CD14-positive monocyte (primary cell): ENCODE results near the gene TMEM135. TPM values are rescaled to one million over a fixed set of nuclear protein-coding genes. Genes with fewer than 3 reads are reported as not detected.

Experiments used
- DNase-seq, 3 donors: peaks; one replicate each; pipeline ENCODE4 v3.0.0-alpha.2; 2011 to 2022
- H2AFZ ChIP-seq: 2 replicates; pipeline ENCODE4 v1.6.0; 2012; ENCODE audit warnings: mild to moderate bottlenecking, low read depth, low read length, inconsistent platforms; ENCODE audit not compliant: insufficient read depth, poor library complexity, severe bottlenecking
- H3K27ac ChIP-seq, 2 donors: 1 replicate in 1 of 2; 2 replicates in 1 of 2; pipeline ENCODE4 v1.5.1; 2012 to 2013; ENCODE audit warnings: low read length in 2 of 2, control low read depth in 1 of 2, inconsistent platforms in 1 of 2, low read depth in 1 of 2, mild to moderate bottlenecking in 1 of 2
- H3K27me3 ChIP-seq, 2 donors: one replicate each; pipeline versions ENCODE4 v1.6.0 to v1.6.1; 2011 to 2013; ENCODE audit warnings: low read length in 2 of 2; ENCODE audit not compliant: control insufficient read depth in 2 of 2, insufficient read depth in 2 of 2
- H3K36me3 ChIP-seq, 2 donors: replicated peaks in 1 of 2; 1 replicate in 1 of 2; 2 replicates in 1 of 2; pipeline versions ENCODE4 v1.5.1 to v1.6.1; 2012 to 2013; ENCODE audit warnings: low read length in 2 of 2, control low read depth in 1 of 2, inconsistent platforms in 1 of 2, mild to moderate bottlenecking in 1 of 2; ENCODE audit not compliant: insufficient read depth in 2 of 2, control insufficient read depth in 1 of 2
- H3K4me1 ChIP-seq, 2 donors: 1 replicate in 1 of 2; 2 replicates in 1 of 2; pipeline versions ENCODE4 v1.5.1 to v1.6.1; 2012 to 2013; ENCODE audit warnings: low read length in 2 of 2, control low read depth in 1 of 2, inconsistent platforms in 1 of 2, mild to moderate bottlenecking in 1 of 2, moderate library complexity in 1 of 2; ENCODE audit not compliant: insufficient read depth in 2 of 2, control insufficient read depth in 1 of 2
- H3K4me2 ChIP-seq: replicated peaks from 2 replicates; pipeline ENCODE3; 2012; ENCODE audit warnings: low read length, moderate library complexity, mild to moderate bottlenecking; ENCODE audit not compliant: poor library complexity, severe bottlenecking; ENCODE audit errors: extremely low read depth
- H3K4me3 ChIP-seq, 3 experiments: fragments of 200-600 bp in 1 of 3; sonication (generic) in 1 of 3; replicated peaks in 1 of 3; 1 replicate in 2 of 3; 2 replicates in 1 of 3; pipeline ENCODE4 v1.5.1; 2011 to 2013; ENCODE audit warnings: low read length in 3 of 3, mild to moderate bottlenecking in 3 of 3, control low read depth in 2 of 3, low read depth in 2 of 3, inconsistent platforms in 1 of 3, moderate library complexity in 1 of 3
- H3K79me2 ChIP-seq: 2 replicates; pipeline ENCODE4 v1.6.0; 2012; ENCODE audit warnings: mild to moderate bottlenecking, control low read depth, inconsistent platforms, low read length, moderate library complexity; ENCODE audit not compliant: insufficient read depth
- H3K9ac ChIP-seq: 2 replicates; pipeline ENCODE4 v1.6.0; 2017; ENCODE audit warnings: low read length, mild to moderate bottlenecking; ENCODE audit not compliant: insufficient read depth, poor library complexity, severe bottlenecking
- H3K9me3 ChIP-seq, 2 donors: replicated peaks in 1 of 2; 1 replicate in 1 of 2; 2 replicates in 1 of 2; pipeline versions ENCODE4 v1.5.1 to v1.6.1; 2012 to 2013; ENCODE audit warnings: low read length in 2 of 2, control low read depth in 1 of 2; ENCODE audit not compliant: control insufficient read depth in 1 of 2, insufficient read depth in 1 of 2
- H4K20me1 ChIP-seq: 2 replicates; pipeline ENCODE4 v1.6.0; 2012; ENCODE audit warnings: mild to moderate bottlenecking, low read length, control low read depth, moderate library complexity; ENCODE audit not compliant: insufficient read depth
- H3K27ac Mint-ChIP-seq, 7 donors: one replicate each; pipeline ENCODE4 v1.8.0; 2020; ENCODE audit warnings: mild to moderate bottlenecking in 7 of 7, mixed read lengths in 7 of 7, moderate library complexity in 6 of 7, inconsistent platforms in 2 of 7
- H3K27me3 Mint-ChIP-seq, 3 donors: one replicate each; pipeline ENCODE4 v1.8.0; 2021 to 2022; ENCODE audit warnings: low read depth in 3 of 3, mild to moderate bottlenecking in 3 of 3, mixed read lengths in 3 of 3, moderate library complexity in 3 of 3, inconsistent platforms in 1 of 3
- H3K36me3 Mint-ChIP-seq, 2 donors: one replicate each; pipeline ENCODE4 v1.8.0; 2020; ENCODE audit warnings: mixed read lengths in 2 of 2, inconsistent platforms in 1 of 2, mild to moderate bottlenecking in 1 of 2
- H3K4me1 Mint-ChIP-seq: one replicate; pipeline ENCODE4 v1.8.0; 2020; ENCODE audit warnings: mild to moderate bottlenecking, mixed read lengths
- H3K4me3 Mint-ChIP-seq, 2 donors: one replicate each; pipeline ENCODE4 v1.8.0; 2020; ENCODE audit warnings: mild to moderate bottlenecking in 2 of 2, mixed read lengths in 2 of 2, moderate library complexity in 1 of 2
- H3K9me3 Mint-ChIP-seq, 7 donors: one replicate each; pipeline ENCODE4 v1.8.0; 2020 to 2022; ENCODE audit warnings: mixed read lengths in 7 of 7, mild to moderate bottlenecking in 6 of 7, moderate library complexity in 6 of 7, inconsistent platforms in 2 of 7
- WGBS: methylation state at CpG from one replicate; pipeline ENCODE4 v1.1.5; 2013; ENCODE audit warnings: missing lambda C conversion rate; ENCODE audit not compliant: insufficient coverage; 5-methylcytosine and 5-hydroxymethylcytosine counted together
- intact Hi-C, 2 donors: fragments of 100-400 bp; cut with micrococcal nuclease; formaldehyde crosslinking; loops; one replicate each; pipeline versions ENCODE4 v1.15.0 to v1.15.1; 2023
- polyA plus RNA-seq, 3 donors: library from polyadenylated mRNA; depleted of rRNA in 1 of 3; unstranded in 2 of 3; stranded (reverse) in 1 of 3; fragments of 300-500 nt in 2 of 3; fragments of >200 nt in 1 of 3; fragmentation: Illumina TruSeq in 2 of 3; gene quantifications; 1 replicate in 2 of 3; 2 replicates in 1 of 3; pipeline ENCODE4 v1.2.3, GENCODE V29; 2012 to 2021
- TF ChIP-seq, protein P1 (sequence below): fragments of 200-600 bp; IDR thresholded peaks from one replicate; pipeline ENCODE4 v1.8.0; 2022; ENCODE audit warnings: antibody characterized with exemption, mild to moderate bottlenecking

The TMEM135 gene
- polyA plus RNA-seq, 3 donors, result 2.7 to 8.4 (median 5.9) TPM

DNA sequence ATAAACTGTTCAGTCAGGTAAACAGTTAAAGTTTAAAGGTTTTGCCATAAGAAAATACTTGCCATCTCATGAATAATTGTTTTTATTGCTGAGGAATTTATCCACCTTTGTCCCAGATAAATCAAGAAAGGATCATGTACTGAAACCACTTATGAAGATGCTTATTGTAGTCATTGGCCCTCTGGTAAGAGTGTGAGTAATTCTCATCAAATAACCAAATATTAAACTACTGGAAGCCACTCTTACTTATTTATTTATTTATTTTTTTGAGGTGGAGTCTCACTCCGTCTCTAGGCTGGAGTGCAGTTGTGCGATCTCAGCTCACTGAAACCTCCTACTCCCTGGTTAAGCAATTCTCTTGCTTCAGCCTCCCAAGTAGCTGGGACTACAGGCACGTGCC, 35.1 kb downstream of the TMEM135 start:
- Histone ChIP-seq H2AFZ (no peak overlapping the region), H3K36me3 (peaks cover 2 to 4% of the 10 kb centered on the region in 2 donors), H3K4me2 (no peak overlapping the region), H3K9ac (no peak overlapping the region), H3K27ac (no peak overlapping the region), H3K4me3 (no peak overlapping the region), H3K9me3 (no peaks in the 10 kb centered on the region), H3K79me2 (no peaks in the 10 kb centered on the region), H3K27me3 (no peaks in the 10 kb centered on the region), H3K4me1 (peaks cover 7 to 14% of the 10 kb centered on the region in 2 donors), H4K20me1 (no peaks in the 10 kb centered on the region)
- intact Hi-C loops, result no loop called here
- Mint-ChIP-seq H3K36me3 (peaks cover 14 to 23% of the 10 kb centered on the region in 2 donors), H3K27ac (peak overlapping the region in 1 of 7 donors; percentile 20), H3K27me3 (no peaks in the 10 kb centered on the region), H3K9me3 (peaks cover 0 to 2% (median 0%) of the 10 kb centered on the region in 7 donors), H3K4me1 (peaks cover 19% of the 10 kb centered on the region), H3K4me3 (no peak overlapping the region)
- TF ChIP-seq, protein P1, sequence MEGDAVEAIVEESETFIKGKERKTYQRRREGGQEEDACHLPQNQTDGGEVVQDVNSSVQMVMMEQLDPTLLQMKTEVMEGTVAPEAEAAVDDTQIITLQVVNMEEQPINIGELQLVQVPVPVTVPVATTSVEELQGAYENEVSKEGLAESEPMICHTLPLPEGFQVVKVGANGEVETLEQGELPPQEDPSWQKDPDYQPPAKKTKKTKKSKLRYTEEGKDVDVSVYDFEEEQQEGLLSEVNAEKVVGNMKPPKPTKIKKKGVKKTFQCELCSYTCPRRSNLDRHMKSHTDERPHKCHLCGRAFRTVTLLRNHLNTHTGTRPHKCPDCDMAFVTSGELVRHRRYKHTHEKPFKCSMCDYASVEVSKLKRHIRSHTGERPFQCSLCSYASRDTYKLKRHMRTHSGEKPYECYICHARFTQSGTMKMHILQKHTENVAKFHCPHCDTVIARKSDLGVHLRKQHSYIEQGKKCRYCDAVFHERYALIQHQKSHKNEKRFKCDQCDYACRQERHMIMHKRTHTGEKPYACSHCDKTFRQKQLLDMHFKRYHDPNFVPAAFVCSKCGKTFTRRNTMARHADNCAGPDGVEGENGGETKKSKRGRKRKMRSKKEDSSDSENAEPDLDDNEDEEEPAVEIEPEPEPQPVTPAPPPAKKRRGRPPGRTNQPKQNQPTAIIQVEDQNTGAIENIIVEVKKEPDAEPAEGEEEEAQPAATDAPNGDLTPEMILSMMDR, result no peak
- no peak for DNase-seq
- WGBS, result 100% methylated on average over 1 of the region's 3 CpGs

DNA sequence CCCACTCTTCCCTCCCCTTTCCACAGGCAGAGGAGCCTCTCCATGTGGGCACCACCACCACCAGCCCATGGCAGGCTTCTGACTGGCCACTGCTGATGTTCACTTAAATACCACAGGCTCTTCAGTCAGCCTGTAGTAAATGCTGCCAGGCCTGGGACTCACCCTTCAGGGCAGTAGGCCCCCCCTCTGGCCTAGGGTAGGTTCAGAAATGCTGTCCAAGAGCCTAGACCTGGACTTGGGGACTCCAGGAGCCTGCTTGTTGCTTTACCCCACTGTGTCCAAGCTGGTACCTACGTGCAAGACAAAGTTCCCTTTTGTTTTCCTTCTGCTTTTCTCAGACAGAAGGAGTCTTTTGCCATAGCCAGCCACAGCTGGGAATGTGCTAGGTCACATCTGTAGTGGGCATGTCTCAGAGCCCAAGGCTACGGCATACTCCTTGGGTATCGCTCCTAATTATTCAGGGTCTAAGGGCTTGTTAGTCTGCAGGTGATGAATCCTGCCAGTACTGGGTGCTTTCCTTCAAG, 38.6 kb downstream of the TMEM135 start:
- peaks cover 7 to 14% of the 10 kb centered on the region in 2 donors for H3K4me1 ChIP-seq
- H3K27ac Mint-ChIP-seq, result peak overlapping the region in 3 of 7 donors; percentile 35 to 46 (median 37)
- no peaks in the 10 kb centered on the region for H3K27me3 ChIP-seq
- no peaks in the 10 kb centered on the region for H3K79me2 ChIP-seq
- H3K4me2 ChIP-seq, result no peak overlapping the region
- H3K4me1 Mint-ChIP-seq, result peaks cover 22% of the 10 kb centered on the region
- peaks cover 2 to 4% of the 10 kb centered on the region in 2 donors for H3K36me3 ChIP-seq
- 33% methylated on average over 3 of the region's 3 CpGs for WGBS
- no peak overlapping the region for H2AFZ ChIP-seq
- peak overlapping the region in 1 of 2 donors; percentile 14 for H3K27ac ChIP-seq
- H3K9ac ChIP-seq, result no peak overlapping the region
- peaks cover 9 to 24% of the 10 kb centered on the region in 2 donors for H3K36me3 Mint-ChIP-seq
- peaks cover 0 to 4% (median 0%) of the 10 kb centered on the region in 7 donors for H3K9me3 Mint-ChIP-seq
- no peaks in the 10 kb centered on the region for H3K27me3 Mint-ChIP-seq
- peak in 1 of 3 donors; percentile 4 for DNase-seq
- H3K9me3 ChIP-seq, result no peaks in the 10 kb centered on the region
- no peaks in the 10 kb centered on the region for H4K20me1 ChIP-seq
- intact Hi-C loops, result no loop called here
- TF ChIP-seq, protein P1, result no peak
- no peak overlapping the region for H3K4me3 Mint-ChIP-seq
- no peak overlapping the region for H3K4me3 ChIP-seq
